HG02571 (cell line): Measurements from ENCODE around the gene PITPNM3.

Experiments
- ATAC-seq: cut with Tn5 transposase; IDR thresholded peaks from one replicate; pipeline ENCODE4 v1.9.1; 2021; ENCODE audit warnings: mild to moderate bottlenecking, moderate library complexity; ENCODE audit not compliant: unreplicated experiment

PITPNM3 gene

GRCh38 chr17:6551869-6552531, 4.4 kb downstream of the PITPNM3 start:
- ATAC-seq, result no peak

- no peak for ATAC-seq
Measured at GRCh38 chr17:6551356-6551755, 5.0 kb downstream of the PITPNM3 start.

GRCh38 chr17:6549384-6550036, 6.8 kb downstream of the PITPNM3 start:
- no peak for ATAC-seq

GRCh38 chr17:6548578-6549330, 7.6 kb downstream of the PITPNM3 start:
- ATAC-seq, result no peak

GRCh38 chr17:6548034-6548433, 8.3 kb downstream of the PITPNM3 start:
- ATAC-seq, result no peak

GRCh38 chr17:6547336-6547735, 9.0 kb downstream of the PITPNM3 start:
- no peak for ATAC-seq

GRCh38 chr17:6546069-6546718, 10.2 kb downstream of the PITPNM3 start:
- ATAC-seq, result no peak

GRCh38 chr17:6545291-6545690, 11.1 kb downstream of the PITPNM3 start:
- no peak for ATAC-seq

- ATAC-seq, result no peak
Measured at GRCh38 chr17:6544011-6544370, 12.4 kb downstream of the PITPNM3 start.

- ATAC-seq, result no peak
Measured at GRCh38 chr17:6543079-6544010, 13.0 kb downstream of the PITPNM3 start.

- no peak for ATAC-seq
Measured at GRCh38 chr17:6542577-6542976, 13.8 kb downstream of the PITPNM3 start.

GRCh38 chr17:6541886-6542285, 14.5 kb downstream of the PITPNM3 start:
- no peak for ATAC-seq

GRCh38 chr17:6539871-6540270, 16.5 kb downstream of the PITPNM3 start:
- ATAC-seq, result no peak

- ATAC-seq, result no peak
Measured at GRCh38 chr17:6536566-6537065, 19.7 kb downstream of the PITPNM3 start.

- ATAC-seq, result no peak
Measured at GRCh38 chr17:6536053-6536452, 20.3 kb downstream of the PITPNM3 start.

- no peak for ATAC-seq
Measured at GRCh38 chr17:6534846-6535514, 21.4 kb downstream of the PITPNM3 start.

GRCh38 chr17:6532441-6532885, 23.9 kb downstream of the PITPNM3 start:
- no peak for ATAC-seq

- ATAC-seq, result no peak
Measured at GRCh38 chr17:6531575-6531974, 24.8 kb downstream of the PITPNM3 start.

GRCh38 chr17:6530324-6530920, 25.9 kb downstream of the PITPNM3 start:
- ATAC-seq, result no peak
